ENCODE measurements around the gene RPP25. TPM values are rescaled to one million over a fixed set of nuclear protein-coding genes. Genes with fewer than 3 reads are reported as not detected.
A peak's percentile ranks its signal among the peaks of the same experiment; 100 is the strongest.

RPP25 gene
- total RNA-seq, 1 experiment from 2014 or later: 31.3 TPM

DNA sequence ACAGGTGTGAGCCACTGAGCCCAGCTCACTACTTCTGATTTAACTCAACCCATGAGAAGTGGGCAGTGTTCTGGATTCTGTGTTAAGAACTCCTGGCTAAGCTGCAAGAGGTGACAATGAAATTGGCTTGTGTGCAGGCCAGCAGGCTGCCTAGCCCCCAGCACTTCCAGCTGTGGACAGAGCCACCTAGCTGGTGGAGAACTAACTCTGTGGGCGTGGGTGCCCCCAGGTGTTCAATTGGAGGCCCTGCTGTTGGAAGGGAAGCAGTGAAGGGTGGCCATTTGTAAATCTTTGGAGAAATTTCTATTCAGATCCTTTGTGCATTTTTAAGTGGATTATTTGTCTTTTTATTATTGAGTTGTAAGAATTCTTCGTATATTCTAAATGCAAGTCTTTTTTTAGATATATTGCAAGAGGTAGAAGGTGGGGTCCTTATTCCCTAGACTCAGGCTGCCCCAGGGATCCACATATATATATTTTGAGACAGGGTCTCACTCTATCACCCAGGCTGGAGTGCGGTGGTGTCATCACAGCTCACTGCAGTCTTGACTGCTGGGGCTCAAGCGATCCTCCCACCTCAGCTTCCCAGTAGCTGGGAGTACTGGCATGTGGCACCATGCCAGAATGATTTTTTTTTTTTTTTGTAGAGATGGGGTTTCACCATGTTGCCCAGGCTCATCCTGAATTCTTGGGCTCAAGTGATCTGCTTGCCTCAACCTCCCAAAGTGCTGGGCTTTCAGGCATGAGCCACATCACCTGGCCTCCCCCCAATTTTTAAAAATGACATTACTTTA lies 31.6 kb upstream of the RPP25 start:
- H3K4me3 Mint-ChIP-seq: no peak overlapping the region
- ChIA-PET POLR2A (interaction anchor here (0.7 kb wide), 2 partner anchors 31 to 55 kb away, joined by 3 read pairs; partner anchors contain the start of gene RPP25), CTCF (interaction anchor here (0.9 to 2.0 kb wide), 13 partner anchors 10 to 220 kb away, joined by 3 to 20 read pairs (median 5); partner anchors contain the start of genes COX5A and RPP25)
- peaks cover 21% of the 10 kb centered on the region for H3K27me3 Mint-ChIP-seq (ENCODE audit: low read depth)
- DNase-seq (ENCODE audit: low spot score): peak; percentile 74
- TF ChIP-seq, protein P1, sequence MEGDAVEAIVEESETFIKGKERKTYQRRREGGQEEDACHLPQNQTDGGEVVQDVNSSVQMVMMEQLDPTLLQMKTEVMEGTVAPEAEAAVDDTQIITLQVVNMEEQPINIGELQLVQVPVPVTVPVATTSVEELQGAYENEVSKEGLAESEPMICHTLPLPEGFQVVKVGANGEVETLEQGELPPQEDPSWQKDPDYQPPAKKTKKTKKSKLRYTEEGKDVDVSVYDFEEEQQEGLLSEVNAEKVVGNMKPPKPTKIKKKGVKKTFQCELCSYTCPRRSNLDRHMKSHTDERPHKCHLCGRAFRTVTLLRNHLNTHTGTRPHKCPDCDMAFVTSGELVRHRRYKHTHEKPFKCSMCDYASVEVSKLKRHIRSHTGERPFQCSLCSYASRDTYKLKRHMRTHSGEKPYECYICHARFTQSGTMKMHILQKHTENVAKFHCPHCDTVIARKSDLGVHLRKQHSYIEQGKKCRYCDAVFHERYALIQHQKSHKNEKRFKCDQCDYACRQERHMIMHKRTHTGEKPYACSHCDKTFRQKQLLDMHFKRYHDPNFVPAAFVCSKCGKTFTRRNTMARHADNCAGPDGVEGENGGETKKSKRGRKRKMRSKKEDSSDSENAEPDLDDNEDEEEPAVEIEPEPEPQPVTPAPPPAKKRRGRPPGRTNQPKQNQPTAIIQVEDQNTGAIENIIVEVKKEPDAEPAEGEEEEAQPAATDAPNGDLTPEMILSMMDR (IDR thresholded peaks at IDR 0.05): 0 out of 2 replicates have a peak, but pooled peaks have one; percentile 30
- TF ChIP-seq FOXP1 (CRISPR knock-in tag; IDR thresholded peaks at IDR 0.05; ENCODE audit: borderline replicate concordance) (peak; percentile 56; the same call in 1 of the 2 replicates), CREB1 (CRISPR knock-in tag; IDR thresholded peaks at IDR 0.05) (no peak)
- ATAC-seq: peak; percentile 94
- peaks cover 5% of the 10 kb centered on the region for H3K4me1 Mint-ChIP-seq
- H3K27ac Mint-ChIP-seq: no peak overlapping the region
- H3K36me3 Mint-ChIP-seq: no peaks in the 10 kb centered on the region
- H3K9me3 Mint-ChIP-seq: no peaks in the 10 kb centered on the region

DNA sequence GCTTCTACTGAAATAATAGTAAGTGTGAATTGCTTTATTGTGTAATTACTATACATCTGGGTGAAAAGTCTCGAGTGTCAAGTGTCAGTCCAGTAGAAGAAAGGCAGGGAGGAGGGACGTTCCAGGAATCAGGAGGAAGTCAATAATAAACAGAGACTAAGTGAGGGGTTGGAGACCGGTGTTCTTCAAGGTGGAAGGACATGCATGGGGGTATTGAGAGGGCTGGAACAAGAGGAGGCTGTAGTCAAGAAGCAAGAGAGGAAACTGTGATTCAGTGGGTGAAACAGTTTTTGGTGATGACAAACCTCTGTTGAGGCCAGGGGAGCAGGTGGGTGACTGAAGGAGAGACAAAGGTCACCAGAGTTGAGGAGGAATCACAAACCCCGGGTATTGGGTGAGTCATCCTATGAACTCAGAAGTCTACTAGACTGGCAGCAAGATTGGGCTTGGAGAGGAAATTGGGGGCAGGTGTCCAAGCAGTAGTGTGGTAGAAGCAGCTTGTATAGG lies 27.2 kb upstream of the RPP25 start:
- ChIA-PET CTCF (interaction anchor here (1.0 kb wide), 1 partner anchor 33 kb away, joined by 7 read pairs; no protein-coding TSS in a partner anchor), POLR2A (no interaction called here)
- H3K4me1 Mint-ChIP-seq: peaks cover 5% of the 10 kb centered on the region
- DNase-seq (ENCODE audit: low spot score): no peak
- ATAC-seq: no peak
- no peaks in the 10 kb centered on the region for H3K9me3 Mint-ChIP-seq
- no peak overlapping the region for H3K4me3 Mint-ChIP-seq
- H3K36me3 Mint-ChIP-seq: no peaks in the 10 kb centered on the region
- TF ChIP-seq ETV6 (CRISPR knock-in tag; IDR thresholded peaks at IDR 0.05): no peak
- TF ChIP-seq JAZF1 (CRISPR knock-in tag; IDR thresholded peaks at IDR 0.05): no peak
- H3K27me3 Mint-ChIP-seq (ENCODE audit: low read depth): peaks cover 2% of the 10 kb centered on the region; the same call in 1 of the 2 replicates
- no peak overlapping the region for H3K27ac Mint-ChIP-seq

DNA sequence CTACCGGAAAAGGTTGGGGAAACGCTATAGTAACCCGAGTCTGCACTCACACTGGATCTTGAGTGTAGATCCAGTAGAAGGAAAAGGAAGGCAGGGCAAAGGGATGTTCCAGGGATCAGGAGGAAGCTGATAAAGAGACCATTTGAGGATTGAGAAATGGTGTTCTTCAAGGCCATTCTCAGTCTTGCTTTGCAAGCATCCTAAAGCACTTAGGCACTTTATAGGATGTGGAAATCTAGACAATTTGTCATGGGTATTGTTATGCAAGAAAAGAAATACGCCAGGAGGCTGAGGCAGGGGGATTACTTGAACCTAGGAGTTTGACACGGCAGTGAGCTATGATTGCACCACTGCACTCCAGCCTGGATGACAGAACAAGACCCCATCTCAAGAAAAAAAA lies 25.6 kb upstream of the RPP25 start:
- Mint-ChIP-seq H3K9me3 (no peaks in the 10 kb centered on the region), H3K4me3 (no peak overlapping the region), H3K4me1 (peaks cover 5% of the 10 kb centered on the region), H3K27me3 (ENCODE audit: low read depth) (peaks cover 2% of the 10 kb centered on the region; the same call in 1 of the 2 replicates), H3K27ac (no peak overlapping the region), H3K36me3 (no peaks in the 10 kb centered on the region)
- DNase-seq (ENCODE audit: low spot score) (no peak), ATAC-seq (no peak)
- TF ChIP-seq, protein P2, sequence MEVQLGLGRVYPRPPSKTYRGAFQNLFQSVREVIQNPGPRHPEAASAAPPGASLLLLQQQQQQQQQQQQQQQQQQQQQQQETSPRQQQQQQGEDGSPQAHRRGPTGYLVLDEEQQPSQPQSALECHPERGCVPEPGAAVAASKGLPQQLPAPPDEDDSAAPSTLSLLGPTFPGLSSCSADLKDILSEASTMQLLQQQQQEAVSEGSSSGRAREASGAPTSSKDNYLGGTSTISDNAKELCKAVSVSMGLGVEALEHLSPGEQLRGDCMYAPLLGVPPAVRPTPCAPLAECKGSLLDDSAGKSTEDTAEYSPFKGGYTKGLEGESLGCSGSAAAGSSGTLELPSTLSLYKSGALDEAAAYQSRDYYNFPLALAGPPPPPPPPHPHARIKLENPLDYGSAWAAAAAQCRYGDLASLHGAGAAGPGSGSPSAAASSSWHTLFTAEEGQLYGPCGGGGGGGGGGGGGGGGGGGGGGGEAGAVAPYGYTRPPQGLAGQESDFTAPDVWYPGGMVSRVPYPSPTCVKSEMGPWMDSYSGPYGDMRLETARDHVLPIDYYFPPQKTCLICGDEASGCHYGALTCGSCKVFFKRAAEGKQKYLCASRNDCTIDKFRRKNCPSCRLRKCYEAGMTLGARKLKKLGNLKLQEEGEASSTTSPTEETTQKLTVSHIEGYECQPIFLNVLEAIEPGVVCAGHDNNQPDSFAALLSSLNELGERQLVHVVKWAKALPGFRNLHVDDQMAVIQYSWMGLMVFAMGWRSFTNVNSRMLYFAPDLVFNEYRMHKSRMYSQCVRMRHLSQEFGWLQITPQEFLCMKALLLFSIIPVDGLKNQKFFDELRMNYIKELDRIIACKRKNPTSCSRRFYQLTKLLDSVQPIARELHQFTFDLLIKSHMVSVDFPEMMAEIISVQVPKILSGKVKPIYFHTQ (CRISPR knock-in tag; IDR thresholded peaks at IDR 0.05): no peak
- TF ChIP-seq, protein P3, sequence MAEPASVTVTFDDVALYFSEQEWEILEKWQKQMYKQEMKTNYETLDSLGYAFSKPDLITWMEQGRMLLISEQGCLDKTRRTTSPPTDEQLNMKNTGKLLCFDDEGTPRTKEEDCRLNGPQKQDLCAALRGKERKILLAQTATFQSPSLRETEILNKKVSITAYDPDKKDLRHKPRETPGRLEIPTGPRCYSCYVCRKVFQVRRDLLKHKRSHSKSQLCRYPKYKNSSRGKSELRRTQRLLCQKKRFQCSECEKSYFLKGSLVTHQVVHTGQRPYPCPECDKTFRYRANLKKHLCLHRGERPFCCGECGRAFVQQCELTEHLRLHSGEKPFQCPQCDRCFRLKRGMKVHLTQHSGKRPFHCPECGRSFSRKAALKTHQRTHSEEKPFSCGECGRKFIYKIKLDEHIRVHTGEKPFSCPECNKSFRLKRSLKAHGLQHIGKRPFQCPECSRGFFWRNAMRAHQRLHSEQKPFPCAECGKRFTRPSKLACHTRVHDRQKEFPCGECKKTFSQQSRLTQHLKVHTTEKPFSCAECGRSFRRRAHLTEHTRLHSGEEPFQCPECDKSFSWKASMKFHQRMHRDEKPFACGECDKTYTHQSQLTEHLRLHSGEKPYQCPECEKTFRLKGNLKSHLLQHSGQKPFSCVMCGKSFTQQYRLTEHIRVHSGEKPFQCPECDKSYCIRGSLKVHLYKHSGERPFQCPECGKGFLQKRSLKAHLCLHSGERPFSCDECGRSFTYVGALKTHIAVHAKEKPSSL (CRISPR knock-in tag; conservative IDR thresholded peaks at IDR 0.05): no peak
- TF ChIP-seq CBFB (CRISPR knock-in tag; IDR thresholded peaks at IDR 0.05; ENCODE audit: low read depth) (no peak), NFYB (CRISPR knock-in tag; conservative IDR thresholded peaks at IDR 0.05; ENCODE audit: low read depth) (no peak)
- TF ChIP-seq, protein P4, sequence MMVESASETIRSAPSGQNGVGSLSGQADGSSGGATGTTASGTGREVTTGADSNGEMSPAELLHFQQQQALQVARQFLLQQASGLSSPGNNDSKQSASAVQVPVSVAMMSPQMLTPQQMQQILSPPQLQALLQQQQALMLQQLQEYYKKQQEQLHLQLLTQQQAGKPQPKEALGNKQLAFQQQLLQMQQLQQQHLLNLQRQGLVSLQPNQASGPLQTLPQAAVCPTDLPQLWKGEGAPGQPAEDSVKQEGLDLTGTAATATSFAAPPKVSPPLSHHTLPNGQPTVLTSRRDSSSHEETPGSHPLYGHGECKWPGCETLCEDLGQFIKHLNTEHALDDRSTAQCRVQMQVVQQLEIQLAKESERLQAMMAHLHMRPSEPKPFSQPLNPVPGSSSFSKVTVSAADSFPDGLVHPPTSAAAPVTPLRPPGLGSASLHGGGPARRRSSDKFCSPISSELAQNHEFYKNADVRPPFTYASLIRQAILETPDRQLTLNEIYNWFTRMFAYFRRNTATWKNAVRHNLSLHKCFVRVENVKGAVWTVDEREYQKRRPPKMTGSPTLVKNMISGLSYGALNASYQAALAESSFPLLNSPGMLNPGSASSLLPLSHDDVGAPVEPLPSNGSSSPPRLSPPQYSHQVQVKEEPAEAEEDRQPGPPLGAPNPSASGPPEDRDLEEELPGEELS (CRISPR knock-in tag; IDR thresholded peaks at IDR 0.05): no peak
- TF ChIP-seq, protein P5, sequence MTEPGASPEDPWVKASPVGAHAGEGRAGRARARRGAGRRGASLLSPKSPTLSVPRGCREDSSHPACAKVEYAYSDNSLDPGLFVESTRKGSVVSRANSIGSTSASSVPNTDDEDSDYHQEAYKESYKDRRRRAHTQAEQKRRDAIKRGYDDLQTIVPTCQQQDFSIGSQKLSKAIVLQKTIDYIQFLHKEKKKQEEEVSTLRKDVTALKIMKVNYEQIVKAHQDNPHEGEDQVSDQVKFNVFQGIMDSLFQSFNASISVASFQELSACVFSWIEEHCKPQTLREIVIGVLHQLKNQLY (CRISPR knock-in tag; IDR thresholded peaks at IDR 0.05): no peak
- TF ChIP-seq, protein P6, sequence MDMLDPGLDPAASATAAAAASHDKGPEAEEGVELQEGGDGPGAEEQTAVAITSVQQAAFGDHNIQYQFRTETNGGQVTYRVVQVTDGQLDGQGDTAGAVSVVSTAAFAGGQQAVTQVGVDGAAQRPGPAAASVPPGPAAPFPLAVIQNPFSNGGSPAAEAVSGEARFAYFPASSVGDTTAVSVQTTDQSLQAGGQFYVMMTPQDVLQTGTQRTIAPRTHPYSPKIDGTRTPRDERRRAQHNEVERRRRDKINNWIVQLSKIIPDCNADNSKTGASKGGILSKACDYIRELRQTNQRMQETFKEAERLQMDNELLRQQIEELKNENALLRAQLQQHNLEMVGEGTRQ (CRISPR knock-in tag; IDR thresholded peaks at IDR 0.05): no peak
- TF ChIP-seq, protein P1 (IDR thresholded peaks at IDR 0.05): no peak
- ChIA-PET CTCF (interaction anchor here (0.7 to 0.9 kb wide), 2 partner anchors 14 to 80 kb away, joined by 3 to 5 read pairs; partner anchors contain the start of gene SCAMP5), POLR2A (interaction anchor here (0.6 kb wide), 1 partner anchor 1686 kb away, joined by 3 read pairs; no protein-coding TSS in a partner anchor)

Measured in WTC11 (cell line).